MCF 10A (cell line): ENCODE measurements around the gene SNX32. TPM values are rescaled to one million over a fixed set of nuclear protein-coding genes. Genes with fewer than 3 reads are reported as not detected.

Experiments
- BruUV-seq: library from RNA; stranded (reverse); fragments of 400-500 nt; replicated peaks from 2 replicates; lab custom pipeline; 2021; lab: Mats Ljungman, UMichigan
- CTCF ChIA-PET: fragments of 300-600 bp; sonication (Branson Sonifier 250); formaldehyde crosslinking; extraction: SDS; loops from one replicate; lab custom pipeline; 2021; ENCODE audit warnings: antibody characterized with exemption, inconsistent platforms; lab: Yijun Ruan, JAX
- POLR2A ChIA-PET: fragments of 300-600, 350-650 bp; sonication (Branson Sonifier 250); formaldehyde crosslinking; extraction: SDS; loops from one replicate; lab custom pipeline; 2020; ENCODE audit warnings: antibody characterized with exemption, inconsistent platforms; lab: Yijun Ruan, JAX
- DNase-seq: peaks from one replicate; pipeline ENCODE4 v3.0.0-alpha.2; 2018; ENCODE audit not compliant: unreplicated experiment
- H3K27ac Mint-ChIP-seq: one replicate; pipeline ENCODE4 v1.8.0; 2022; ENCODE audit warnings: mild to moderate bottlenecking, low read depth, mixed read lengths; ENCODE audit not compliant: unreplicated experiment
- H3K27me3 Mint-ChIP-seq: one replicate; pipeline ENCODE4 v1.8.0; 2022; ENCODE audit warnings: mixed read lengths; ENCODE audit not compliant: insufficient read depth, unreplicated experiment
- H3K36me3 Mint-ChIP-seq: one replicate; pipeline ENCODE4 v1.8.0; 2022; ENCODE audit warnings: mild to moderate bottlenecking, moderate library complexity, mixed read lengths; ENCODE audit not compliant: insufficient read depth, unreplicated experiment
- H3K4me1 Mint-ChIP-seq: one replicate; pipeline ENCODE4 v1.8.0; 2022; ENCODE audit warnings: mixed read lengths; ENCODE audit not compliant: insufficient read depth, unreplicated experiment
- H3K4me3 Mint-ChIP-seq: one replicate; pipeline ENCODE4 v1.8.0; 2022; ENCODE audit warnings: mild to moderate bottlenecking, moderate library complexity, mixed read lengths; ENCODE audit not compliant: unreplicated experiment
- H3K9me3 Mint-ChIP-seq: one replicate; pipeline ENCODE4 v1.8.0; 2022; ENCODE audit warnings: mixed read lengths; ENCODE audit not compliant: unreplicated experiment
- intact Hi-C: fragments of 100-400 bp; cut with micrococcal nuclease; formaldehyde crosslinking; loops from 2 replicates; pipeline ENCODE4 v1.14.1; 2022
- total RNA-seq: library from RNA; stranded (reverse); gene quantifications from 2 replicates; pipeline ENCODE4 v1.2.3, GENCODE V29; 2022
- TF ChIP-seq, protein P1 (sequence below): fragments of 200-600 bp; IDR thresholded peaks from one replicate; pipeline ENCODE4 v1.8.0; 2022; ENCODE audit warnings: antibody characterized with exemption, mild to moderate bottlenecking; ENCODE audit not compliant: unreplicated experiment

SNX32 gene
- total RNA-seq, 1 experiment from 2014 or later, result not detected

- peaks cover 5% of the 10 kb centered on the region for H3K4me1 Mint-ChIP-seq
- CTCF ChIA-PET, result interaction anchor here (0.6 to 1.3 kb wide), 3 partner anchors 8 to 20 kb away, joined by 3 to 6 read pairs (median 5); no protein-coding TSS in a partner anchor
- no peak overlapping the region for H3K27ac Mint-ChIP-seq
- POLR2A ChIA-PET, result interaction anchor here (1.5 to 2.9 kb wide), 2 partner anchors 9 to 18 kb away, joined by 3 to 8 read pairs; no protein-coding TSS in a partner anchor
- no peaks in the 10 kb centered on the region for H3K9me3 Mint-ChIP-seq
- intact Hi-C loops, result no loop called here
- no peaks in the 10 kb centered on the region for H3K27me3 Mint-ChIP-seq
- H3K4me3 Mint-ChIP-seq, result no peak overlapping the region
- DNase-seq, result no peak
- BruUV-seq, result no TSS peak
- no peaks in the 10 kb centered on the region for H3K36me3 Mint-ChIP-seq
- TF ChIP-seq, protein P1, sequence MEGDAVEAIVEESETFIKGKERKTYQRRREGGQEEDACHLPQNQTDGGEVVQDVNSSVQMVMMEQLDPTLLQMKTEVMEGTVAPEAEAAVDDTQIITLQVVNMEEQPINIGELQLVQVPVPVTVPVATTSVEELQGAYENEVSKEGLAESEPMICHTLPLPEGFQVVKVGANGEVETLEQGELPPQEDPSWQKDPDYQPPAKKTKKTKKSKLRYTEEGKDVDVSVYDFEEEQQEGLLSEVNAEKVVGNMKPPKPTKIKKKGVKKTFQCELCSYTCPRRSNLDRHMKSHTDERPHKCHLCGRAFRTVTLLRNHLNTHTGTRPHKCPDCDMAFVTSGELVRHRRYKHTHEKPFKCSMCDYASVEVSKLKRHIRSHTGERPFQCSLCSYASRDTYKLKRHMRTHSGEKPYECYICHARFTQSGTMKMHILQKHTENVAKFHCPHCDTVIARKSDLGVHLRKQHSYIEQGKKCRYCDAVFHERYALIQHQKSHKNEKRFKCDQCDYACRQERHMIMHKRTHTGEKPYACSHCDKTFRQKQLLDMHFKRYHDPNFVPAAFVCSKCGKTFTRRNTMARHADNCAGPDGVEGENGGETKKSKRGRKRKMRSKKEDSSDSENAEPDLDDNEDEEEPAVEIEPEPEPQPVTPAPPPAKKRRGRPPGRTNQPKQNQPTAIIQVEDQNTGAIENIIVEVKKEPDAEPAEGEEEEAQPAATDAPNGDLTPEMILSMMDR, result no peak
These were observed 36.1 kb upstream of the SNX32 start for GRCh38 chr11:65797711-65798110.

DNA sequence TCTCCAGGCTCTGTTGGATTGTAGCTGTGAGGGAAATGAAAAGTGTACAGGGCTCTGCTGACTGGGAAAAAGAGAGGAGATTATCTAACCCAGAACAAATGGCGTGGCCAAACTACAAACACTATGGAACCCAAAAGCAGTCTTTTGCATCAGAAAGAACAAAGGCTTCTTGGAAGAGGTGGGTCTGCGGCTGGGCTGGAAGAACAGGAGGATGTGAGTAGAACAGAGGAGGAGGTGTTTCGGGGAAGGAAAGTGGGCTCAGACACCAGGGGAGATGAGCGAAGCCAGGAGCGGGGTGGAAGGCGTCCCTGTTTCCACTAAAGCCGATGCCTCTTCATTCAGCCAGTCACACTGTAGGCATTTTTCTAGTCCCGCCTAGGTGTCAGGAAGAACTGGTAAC is 34.9 kb upstream of the SNX32 start:
- BruUV-seq, result no TSS peak
- TF ChIP-seq, protein P1, result no peak
- ChIA-PET CTCF (interaction anchor here (0.6 to 1.3 kb wide), 4 partner anchors 19 to 835 kb away, joined by 3 to 5 read pairs (median 4); partner anchors contain the start of gene KAT5), POLR2A (interaction anchor here (2.9 kb wide), 1 partner anchor 19 kb away, joined by 8 read pairs; no protein-coding TSS in a partner anchor)
- no peak for DNase-seq
- H3K9me3 Mint-ChIP-seq, result no peaks in the 10 kb centered on the region
- H3K36me3 Mint-ChIP-seq, result no peaks in the 10 kb centered on the region
- H3K27ac Mint-ChIP-seq, result no peak overlapping the region
- no peak overlapping the region for H3K4me3 Mint-ChIP-seq
- intact Hi-C loops, result no loop called here
- no peaks in the 10 kb centered on the region for H3K4me1 Mint-ChIP-seq
- H3K27me3 Mint-ChIP-seq, result no peaks in the 10 kb centered on the region

GRCh38 chr11:65801153-65801987 is 32.4 kb upstream of the SNX32 start:
- no peaks in the 10 kb centered on the region for H3K4me1 Mint-ChIP-seq
- ChIA-PET POLR2A (interaction anchor here (0.5 to 2.0 kb wide), 3 partner anchors 16 to 1864 kb away, joined by 3 to 6 read pairs (median 3); partner anchors contain the start of gene KAT5), CTCF (interaction anchor here (0.7 to 1.8 kb wide), 2 partner anchors 21 to 221 kb away, joined by 3 to 5 read pairs; no protein-coding TSS in a partner anchor)
- no peaks in the 10 kb centered on the region for H3K36me3 Mint-ChIP-seq
- H3K27me3 Mint-ChIP-seq, result no peaks in the 10 kb centered on the region
- TF ChIP-seq, protein P1, result no peak
- no peaks in the 10 kb centered on the region for H3K9me3 Mint-ChIP-seq
- no peak overlapping the region for H3K27ac Mint-ChIP-seq
- BruUV-seq, result no TSS peak
- intact Hi-C loops, result no loop called here
- H3K4me3 Mint-ChIP-seq, result no peak overlapping the region
- no peak for DNase-seq

DNA sequence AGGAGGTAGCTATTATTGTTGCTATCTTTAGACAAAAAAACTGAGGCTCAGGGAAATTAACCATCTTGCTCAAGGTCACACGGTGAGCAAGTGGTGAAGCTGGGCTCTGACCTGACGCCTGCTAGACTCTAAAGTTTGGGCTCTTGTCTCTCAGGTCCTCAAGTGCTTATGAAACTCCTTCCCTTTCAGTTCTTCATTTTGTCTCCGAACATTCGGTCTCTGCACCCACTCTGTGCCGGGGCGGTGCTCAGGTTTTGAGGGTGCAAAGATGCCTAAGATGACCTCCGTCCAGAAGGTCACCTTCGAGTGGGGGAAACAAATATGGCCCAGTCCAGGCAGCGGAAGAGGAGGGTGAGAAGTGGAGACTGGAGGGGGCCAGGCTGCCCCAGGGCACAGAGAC is 30.9 kb upstream of the SNX32 start:
- Mint-ChIP-seq H3K27ac (no peak overlapping the region), H3K4me1 (no peaks in the 10 kb centered on the region), H3K4me3 (no peak overlapping the region), H3K27me3 (no peaks in the 10 kb centered on the region), H3K36me3 (no peaks in the 10 kb centered on the region), H3K9me3 (no peaks in the 10 kb centered on the region)
- BruUV-seq, result no TSS peak
- intact Hi-C loops, result no loop called here
- CTCF ChIA-PET, result interaction anchor here (1.1 to 1.8 kb wide), 2 partner anchors 23 to 33 kb away, joined by 3 to 5 read pairs; no protein-coding TSS in a partner anchor
- no peak for DNase-seq
- TF ChIP-seq, protein P1, result no peak
- POLR2A ChIA-PET, result interaction anchor here (0.6 to 2.0 kb wide), 4 partner anchors 9 to 69 kb away, joined by 3 to 6 read pairs (median 4); no protein-coding TSS in a partner anchor
